ENCODE measurements around the gene TREM2. TPM values are rescaled to one million over a fixed set of nuclear protein-coding genes. Genes with fewer than 3 reads are reported as not detected.
"Not testable (repeated sequence)": the region's sequence is repeated elsewhere in the genome, so short reads cannot be mapped to it uniquely, and the experiment has no call there.

Gene TREM2
- total RNA-seq, 4 donors from 2014 or later, result 1.0 TPM; not detected in 3

DNA sequence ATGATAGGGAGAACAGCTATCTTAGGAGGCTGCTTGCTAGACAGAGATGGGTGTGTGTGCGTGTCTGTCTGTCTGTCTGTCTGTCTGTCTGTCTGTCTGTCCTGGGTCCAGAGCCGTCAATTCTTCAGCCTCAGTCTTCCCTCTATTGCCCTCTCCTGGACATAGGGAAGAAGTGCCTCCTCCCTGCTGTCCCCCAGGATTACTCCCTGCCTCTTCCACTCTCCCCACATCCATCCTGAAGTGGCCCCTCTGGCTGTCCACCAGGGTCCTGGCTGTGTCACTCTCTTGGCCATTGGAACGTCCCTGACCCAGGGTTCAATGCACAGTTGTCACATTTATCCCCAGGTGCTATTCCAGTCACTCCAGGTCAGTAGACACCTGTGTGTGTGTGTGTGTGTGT, 27.9 kb upstream of the TREM2 start:
- Histone ChIP-seq H3K36me3 (no peaks in the 10 kb centered on the region), H3K27ac (no peak overlapping the region), H3K4me1 (no peaks in the 10 kb centered on the region), H3K4me3 (no peak overlapping the region), H3K27me3 (no peaks in the 10 kb centered on the region), H3K9me3 (no peaks in the 10 kb centered on the region)
- intact Hi-C loops (cut with DNase I; ENCODE audit: low total_unique reads), result no loop called here
- TF ChIP-seq POLR2A (IDR thresholded peaks at IDR 0.05) (no peak), CTCF (IDR thresholded peaks at IDR 0.05) (no peak)
- no peak for DNase-seq

DNA sequence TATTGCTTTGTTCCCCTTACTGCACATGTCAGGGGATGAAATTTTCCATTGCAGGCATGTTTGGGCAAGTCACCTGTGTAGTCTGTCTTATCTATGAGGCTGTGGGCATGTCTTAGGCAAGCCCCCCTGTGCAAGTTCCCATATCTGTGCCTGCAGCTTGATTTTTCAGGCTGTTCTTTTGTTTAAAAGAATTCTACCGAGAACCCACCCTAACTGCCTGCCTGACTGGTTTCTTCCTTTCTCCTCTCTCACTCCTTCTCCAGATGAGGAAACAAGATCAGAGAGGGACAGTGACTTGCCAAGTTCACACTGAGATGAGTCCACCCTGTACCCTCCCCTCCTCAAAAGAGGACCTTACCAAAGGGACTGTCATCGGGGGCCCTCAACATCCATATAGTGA, 27.1 kb upstream of the TREM2 start:
- no peaks in the 10 kb centered on the region for H3K36me3 ChIP-seq

DNA sequence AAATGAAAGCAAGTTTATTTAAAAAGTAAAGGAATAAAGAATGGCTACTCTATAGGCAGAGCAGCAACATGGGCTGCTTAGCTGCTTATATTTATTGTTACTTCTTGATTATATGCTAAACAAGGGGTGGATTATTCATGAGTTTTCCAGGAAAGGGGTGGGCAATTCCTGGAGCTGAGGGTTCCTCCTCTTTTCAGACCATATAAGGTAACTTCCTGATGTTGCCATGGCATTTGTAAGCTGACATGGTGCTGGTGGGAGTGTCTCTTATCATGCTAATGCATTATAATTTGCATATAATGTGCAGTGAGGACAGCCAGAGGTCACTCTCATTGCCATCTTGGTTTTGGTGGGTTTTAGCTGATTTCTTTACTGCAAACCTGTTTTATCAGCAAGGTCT, 26.1 kb upstream of the TREM2 start:
- H3K27ac ChIP-seq; intact Hi-C loops (cut with DNase I; ENCODE audit: low total_unique reads); DNase-seq; H3K9me3 ChIP-seq; H3K27me3 ChIP-seq; H3K4me1 ChIP-seq; H3K4me3 ChIP-seq; H3K36me3 ChIP-seq: not testable (repeated sequence)

More for the DNA sequence above, 27.1 kb upstream of the TREM2 start:
- no peak for DNase-seq
- Histone ChIP-seq H3K9me3 (no peaks in the 10 kb centered on the region), H3K27ac (no peak overlapping the region), H3K27me3 (no peaks in the 10 kb centered on the region), H3K4me3 (no peak overlapping the region), H3K4me1 (no peaks in the 10 kb centered on the region)
- TF ChIP-seq POLR2A (IDR thresholded peaks at IDR 0.05) (no peak), CTCF (IDR thresholded peaks at IDR 0.05) (no peak)
- intact Hi-C loops (cut with DNase I; ENCODE audit: low total_unique reads), result no loop called here

- DNase-seq, result no peak
- no peaks in the 10 kb centered on the region for H3K27me3 ChIP-seq
- intact Hi-C loops (cut with DNase I; ENCODE audit: low total_unique reads), result no loop called here
- no peak overlapping the region for H3K4me3 ChIP-seq
- H3K4me1 ChIP-seq, result no peaks in the 10 kb centered on the region
- H3K9me3 ChIP-seq, result no peaks in the 10 kb centered on the region
- no peak for TF ChIP-seq POLR2A (IDR thresholded peaks at IDR 0.05)
- TF ChIP-seq CTCF (IDR thresholded peaks at IDR 0.05), result no peak
- H3K36me3 ChIP-seq, result no peaks in the 10 kb centered on the region
- no peak overlapping the region for H3K27ac ChIP-seq
Observed at GRCh38 chr6:41187924-41188886, 25.3 kb upstream of the TREM2 start.

- TF ChIP-seq POLR2A (IDR thresholded peaks at IDR 0.05), result no peak
- no peak for TF ChIP-seq CTCF (IDR thresholded peaks at IDR 0.05)
- no peak overlapping the region for H3K4me3 ChIP-seq
- no peaks in the 10 kb centered on the region for H3K27me3 ChIP-seq
- H3K4me1 ChIP-seq, result no peaks in the 10 kb centered on the region
- no peak for DNase-seq
- H3K27ac ChIP-seq, result no peak overlapping the region
- intact Hi-C loops (cut with DNase I; ENCODE audit: low total_unique reads), result no loop called here
- no peaks in the 10 kb centered on the region for H3K36me3 ChIP-seq
- no peaks in the 10 kb centered on the region for H3K9me3 ChIP-seq
Observed at GRCh38 chr6:41186031-41186562, 23.2 kb upstream of the TREM2 start.
